Measurements from ENCODE around the gene RNF38.

DNA sequence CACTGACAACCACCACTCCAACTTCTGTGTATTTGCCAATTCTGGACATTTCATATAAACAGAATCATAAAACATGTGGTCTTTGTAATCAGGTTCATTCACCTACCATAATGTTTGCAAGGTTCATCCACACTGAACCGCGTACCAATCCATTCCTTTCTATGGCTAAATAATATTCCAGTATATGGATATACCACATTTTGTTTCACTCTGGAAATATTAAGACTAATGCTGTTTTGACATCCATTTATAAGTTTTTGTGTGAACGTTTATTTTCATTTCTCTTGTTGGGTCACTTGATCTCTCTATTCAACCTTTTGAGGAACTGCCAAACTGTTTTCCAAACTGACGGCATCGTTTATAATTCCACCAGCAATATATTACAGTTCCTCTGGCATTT, 26.3 kb upstream of the RNF38 start:
- no peak for TF ChIP-seq NFIC (IDR thresholded peaks at IDR 0.05)
- TF ChIP-seq, protein P1, sequence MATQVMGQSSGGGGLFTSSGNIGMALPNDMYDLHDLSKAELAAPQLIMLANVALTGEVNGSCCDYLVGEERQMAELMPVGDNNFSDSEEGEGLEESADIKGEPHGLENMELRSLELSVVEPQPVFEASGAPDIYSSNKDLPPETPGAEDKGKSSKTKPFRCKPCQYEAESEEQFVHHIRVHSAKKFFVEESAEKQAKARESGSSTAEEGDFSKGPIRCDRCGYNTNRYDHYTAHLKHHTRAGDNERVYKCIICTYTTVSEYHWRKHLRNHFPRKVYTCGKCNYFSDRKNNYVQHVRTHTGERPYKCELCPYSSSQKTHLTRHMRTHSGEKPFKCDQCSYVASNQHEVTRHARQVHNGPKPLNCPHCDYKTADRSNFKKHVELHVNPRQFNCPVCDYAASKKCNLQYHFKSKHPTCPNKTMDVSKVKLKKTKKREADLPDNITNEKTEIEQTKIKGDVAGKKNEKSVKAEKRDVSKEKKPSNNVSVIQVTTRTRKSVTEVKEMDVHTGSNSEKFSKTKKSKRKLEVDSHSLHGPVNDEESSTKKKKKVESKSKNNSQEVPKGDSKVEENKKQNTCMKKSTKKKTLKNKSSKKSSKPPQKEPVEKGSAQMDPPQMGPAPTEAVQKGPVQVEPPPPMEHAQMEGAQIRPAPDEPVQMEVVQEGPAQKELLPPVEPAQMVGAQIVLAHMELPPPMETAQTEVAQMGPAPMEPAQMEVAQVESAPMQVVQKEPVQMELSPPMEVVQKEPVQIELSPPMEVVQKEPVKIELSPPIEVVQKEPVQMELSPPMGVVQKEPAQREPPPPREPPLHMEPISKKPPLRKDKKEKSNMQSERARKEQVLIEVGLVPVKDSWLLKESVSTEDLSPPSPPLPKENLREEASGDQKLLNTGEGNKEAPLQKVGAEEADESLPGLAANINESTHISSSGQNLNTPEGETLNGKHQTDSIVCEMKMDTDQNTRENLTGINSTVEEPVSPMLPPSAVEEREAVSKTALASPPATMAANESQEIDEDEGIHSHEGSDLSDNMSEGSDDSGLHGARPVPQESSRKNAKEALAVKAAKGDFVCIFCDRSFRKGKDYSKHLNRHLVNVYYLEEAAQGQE (IDR thresholded peaks at IDR 0.05; ENCODE audit: low read depth), result no peak
- no peak for TF ChIP-seq TAF1 (IDR thresholded peaks at IDR 0.05; ENCODE audit: low read depth)
- no peak for TF ChIP-seq YY1 (IDR thresholded peaks at IDR 0.05; ENCODE audit: low read depth)
- TF ChIP-seq RAD21 (IDR thresholded peaks at IDR 0.05; ENCODE audit: low read depth), result no peak
